ENCODE measurements around the gene RSL24D1.

RSL24D1 gene

GRCh38 chr15:55196458-55197361, at the start of gene RSL24D1:
Gene RSL24D1 (minus strand): TSS chr15:55196941. CDS start chr15:55196890, 51 bp downstream.
- peak; percentile 73 to 97 (median 92) for DNase-seq

- DNase-seq: no peak
Observed at GRCh38 chr15:55245059-55245458, 48.3 kb upstream of the RSL24D1 start.

GRCh38 chr15:55241891-55242290, 45.1 kb upstream of the RSL24D1 start:
- DNase-seq: no peak

- DNase-seq: no peak
Observed at GRCh38 chr15:55241186-55241585, 44.4 kb upstream of the RSL24D1 start.

GRCh38 chr15:55240125-55240760, 43.5 kb upstream of the RSL24D1 start:
- no peak for DNase-seq

- DNase-seq: no peak
Observed at GRCh38 chr15:55239440-55240124, 42.8 kb upstream of the RSL24D1 start.

- no peak for DNase-seq
Observed at GRCh38 chr15:55238877-55239276, 42.1 kb upstream of the RSL24D1 start.

- no peak for DNase-seq
Observed at GRCh38 chr15:55237219-55238130, 40.7 kb upstream of the RSL24D1 start.

GRCh38 chr15:55235546-55236036, 38.9 kb upstream of the RSL24D1 start:
- DNase-seq: no peak

GRCh38 chr15:55234800-55235104, 38.0 kb upstream of the RSL24D1 start:
- DNase-seq: no peak

GRCh38 chr15:55234104-55234799, 37.5 kb upstream of the RSL24D1 start:
- DNase-seq: no peak

- no peak for DNase-seq
Observed at GRCh38 chr15:55231455-55231854, 34.7 kb upstream of the RSL24D1 start.

- DNase-seq: no peak
Observed at GRCh38 chr15:55230953-55231352, 34.2 kb upstream of the RSL24D1 start.

GRCh38 chr15:55230051-55230670, 33.4 kb upstream of the RSL24D1 start:
- DNase-seq: no peak

GRCh38 chr15:55226127-55226526, 29.4 kb upstream of the RSL24D1 start:
- DNase-seq: no peak

GRCh38 chr15:55224892-55225291, 28.2 kb upstream of the RSL24D1 start:
- no peak for DNase-seq

- DNase-seq: no peak
Observed at GRCh38 chr15:55222588-55222987, 25.8 kb upstream of the RSL24D1 start.

- peak in 1 of 14 donors; percentile 4 for DNase-seq
Observed at GRCh38 chr15:55221090-55222011, 24.6 kb upstream of the RSL24D1 start.

GRCh38 chr15:55220606-55221005, 23.9 kb upstream of the RSL24D1 start:
- no peak for DNase-seq

- DNase-seq: peak in 1 of 14 donors; percentile 20
Observed at GRCh38 chr15:55218056-55218455, 21.3 kb upstream of the RSL24D1 start.

All from C1 segment of cervical spinal cord (tissue), 14 donors.